HG03060 (cell line): Measurements from ENCODE around the gene KCNAB3.

Source experiments
- ATAC-seq: cut with Tn5 transposase; IDR thresholded peaks from one replicate; pipeline ENCODE4 v1.9.1; 2021; ENCODE audit warnings: low read depth, moderate number of reproducible peaks; ENCODE audit not compliant: unreplicated experiment

KCNAB3 gene

DNA sequence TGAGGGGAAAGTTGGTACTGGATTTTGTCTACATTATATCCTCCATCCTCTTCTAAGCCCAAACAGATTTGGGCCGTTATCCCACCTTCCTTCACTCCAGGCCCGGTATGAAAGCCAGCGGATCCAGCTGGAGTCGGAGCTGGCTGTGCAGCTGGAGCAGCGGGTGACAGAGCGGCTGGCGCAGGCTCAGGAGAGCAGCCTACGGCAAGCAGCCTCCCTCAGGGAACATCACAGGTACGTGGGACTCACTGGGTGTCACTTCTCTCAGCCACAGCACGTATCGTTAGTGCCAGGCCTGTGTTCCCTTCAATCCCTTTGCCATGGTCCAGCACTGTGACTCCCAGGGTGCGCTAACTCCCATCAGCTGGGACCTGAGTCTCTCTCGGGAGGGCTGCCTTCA, 13.6 kb upstream of the KCNAB3 start:
- no peak for ATAC-seq

DNA sequence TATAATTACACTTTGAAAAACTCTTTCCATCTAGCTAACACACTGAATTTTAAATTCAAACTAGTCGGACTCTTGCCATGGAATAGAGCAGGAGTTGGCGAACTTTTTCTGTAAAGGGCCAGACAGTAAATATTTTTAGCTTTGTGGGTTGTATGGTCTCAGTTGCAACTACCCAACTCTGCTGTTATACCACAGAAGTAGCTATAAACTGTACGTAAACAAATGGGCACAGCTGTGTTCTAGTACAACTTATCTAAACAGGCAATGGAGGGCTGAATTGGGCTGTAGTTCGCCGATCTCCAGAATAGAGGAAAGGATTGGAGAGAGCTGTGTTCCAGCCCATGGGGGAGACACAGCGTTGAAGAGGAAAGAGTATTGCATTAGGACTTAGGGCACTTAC, 11.1 kb upstream of the KCNAB3 start:
- ATAC-seq, result no peak

DNA sequence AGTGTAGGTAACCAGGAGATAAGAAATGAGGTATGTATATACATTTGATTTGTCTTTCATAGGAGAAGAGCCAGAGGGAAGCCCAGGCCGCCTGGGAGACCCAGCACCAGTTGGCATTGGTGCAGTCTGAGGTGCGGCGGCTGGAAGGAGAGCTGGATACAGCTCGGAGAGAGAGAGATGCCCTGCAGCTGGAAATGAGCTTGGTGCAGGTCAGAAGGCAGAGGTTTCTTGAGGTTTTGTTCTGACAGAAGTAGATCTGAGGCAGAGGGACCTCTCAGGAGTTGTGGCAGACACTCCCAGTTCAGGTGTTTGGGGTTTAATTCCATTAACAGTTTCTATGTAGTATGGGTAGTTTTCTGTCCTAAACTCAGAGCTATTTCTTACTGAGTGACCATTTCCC, 10.4 kb upstream of the KCNAB3 start:
- ATAC-seq, result no peak

DNA sequence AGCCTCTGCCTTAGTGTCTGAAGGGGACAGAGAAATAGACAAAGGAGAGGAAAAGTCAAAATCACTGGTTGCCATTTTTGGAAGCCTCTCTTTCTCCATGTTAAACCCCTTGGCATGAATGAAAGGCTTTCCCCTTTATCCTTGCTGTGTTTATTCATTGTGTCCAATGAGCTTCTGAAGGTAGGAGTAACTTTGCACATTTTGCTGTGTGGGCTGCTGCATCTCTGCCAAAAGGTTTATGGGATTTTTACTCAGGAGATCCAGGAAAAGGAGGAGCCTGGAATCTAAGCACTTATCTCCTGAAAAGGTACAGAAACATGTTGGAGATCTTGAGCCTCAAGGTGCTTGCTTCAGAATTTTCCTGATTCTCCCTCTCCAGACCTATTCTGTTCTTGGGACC, 6.2 kb upstream of the KCNAB3 start:
- ATAC-seq, result no peak

DNA sequence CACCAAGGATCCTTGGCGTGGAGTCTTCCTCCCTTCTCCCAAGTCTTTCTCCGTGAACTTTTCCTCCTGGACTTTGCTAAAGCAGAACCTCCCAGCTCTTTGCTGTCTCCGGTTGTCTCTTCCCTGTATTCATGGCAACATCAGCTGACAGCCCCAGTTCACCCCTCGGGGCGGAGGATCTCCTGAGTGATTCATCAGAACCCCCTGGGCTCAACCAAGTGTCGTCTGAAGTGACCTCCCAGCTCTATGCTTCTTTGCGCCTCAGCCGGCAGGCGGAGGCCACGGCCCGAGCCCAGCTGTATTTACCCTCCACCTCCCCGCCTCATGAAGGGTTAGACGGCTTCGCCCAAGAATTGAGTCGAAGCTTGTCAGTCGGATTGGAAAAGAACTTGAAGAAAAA, 3.3 kb upstream of the KCNAB3 start:
- ATAC-seq, result no peak

DNA sequence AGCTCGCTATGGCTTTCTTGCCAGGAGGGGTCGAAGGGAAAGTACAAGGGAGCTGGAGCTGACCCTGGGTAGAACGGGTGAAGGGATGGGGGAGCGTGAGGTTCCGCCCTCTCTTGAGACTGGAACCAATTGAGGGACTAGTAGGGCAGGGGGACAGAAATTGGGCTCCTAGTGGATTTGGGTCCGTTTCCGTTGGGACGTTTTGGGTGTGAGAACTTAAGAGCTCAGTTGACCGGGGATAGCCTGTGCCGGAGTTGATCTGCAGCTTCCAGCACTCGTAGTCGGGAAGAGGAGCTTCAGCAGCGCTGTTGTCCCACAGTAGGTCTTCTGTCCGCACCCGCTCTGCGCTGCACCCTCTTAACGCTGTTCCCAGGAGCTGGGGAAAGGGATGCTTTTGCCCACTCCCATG, 2.8 kb upstream of the KCNAB3 start:
- ATAC-seq, result no peak

DNA sequence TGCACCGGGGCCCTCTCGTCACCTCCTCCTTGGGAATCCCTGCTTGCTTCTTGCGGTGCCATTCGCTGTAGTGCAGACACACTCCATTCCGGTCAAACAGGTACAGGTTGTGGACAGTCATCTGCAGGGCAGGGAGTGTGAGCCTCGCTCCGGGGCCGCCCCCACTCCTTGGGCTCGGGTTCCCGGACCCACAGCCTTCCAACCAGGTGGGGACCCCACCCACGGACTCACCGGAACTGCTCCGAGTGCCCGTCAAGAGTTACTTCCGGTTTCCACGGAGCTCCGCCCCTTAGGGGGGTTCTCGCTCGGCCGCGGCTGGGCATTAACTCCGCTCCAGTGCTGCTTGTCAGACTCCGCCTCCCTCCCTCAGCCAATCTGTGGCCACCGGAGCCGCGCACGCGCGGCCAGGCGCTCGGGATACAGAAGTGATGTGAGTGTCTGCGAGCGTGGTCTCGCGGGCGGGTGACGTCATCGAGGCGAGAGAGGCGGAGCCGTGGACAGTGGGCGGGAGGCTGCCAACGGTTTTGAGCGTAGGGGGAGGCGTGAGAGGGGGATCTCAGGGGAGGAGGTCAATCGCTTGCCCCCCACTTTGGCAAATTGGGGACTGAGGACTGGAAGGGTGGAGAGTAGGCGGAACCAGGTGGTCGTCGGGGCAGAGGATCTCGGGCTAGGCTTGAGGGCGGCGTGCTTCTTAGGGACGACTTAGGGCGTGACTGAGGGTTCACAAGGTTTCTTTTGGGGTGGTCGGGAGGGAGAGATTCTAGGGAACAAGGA, 2.2 kb upstream of the KCNAB3 start, which contains the start of the genes CNTROB and TRAPPC1:
TSS of gene CNTROB (plus strand) at position 498 of the 774 bp plus-strand sequence. CDS start 874 bp downstream, outside the sequence.
TSS of gene TRAPPC1 (minus strand) at position 238 of the 774 bp plus-strand sequence. CDS start at position 121, 117 bp downstream.
- peak; percentile 76 for ATAC-seq

DNA sequence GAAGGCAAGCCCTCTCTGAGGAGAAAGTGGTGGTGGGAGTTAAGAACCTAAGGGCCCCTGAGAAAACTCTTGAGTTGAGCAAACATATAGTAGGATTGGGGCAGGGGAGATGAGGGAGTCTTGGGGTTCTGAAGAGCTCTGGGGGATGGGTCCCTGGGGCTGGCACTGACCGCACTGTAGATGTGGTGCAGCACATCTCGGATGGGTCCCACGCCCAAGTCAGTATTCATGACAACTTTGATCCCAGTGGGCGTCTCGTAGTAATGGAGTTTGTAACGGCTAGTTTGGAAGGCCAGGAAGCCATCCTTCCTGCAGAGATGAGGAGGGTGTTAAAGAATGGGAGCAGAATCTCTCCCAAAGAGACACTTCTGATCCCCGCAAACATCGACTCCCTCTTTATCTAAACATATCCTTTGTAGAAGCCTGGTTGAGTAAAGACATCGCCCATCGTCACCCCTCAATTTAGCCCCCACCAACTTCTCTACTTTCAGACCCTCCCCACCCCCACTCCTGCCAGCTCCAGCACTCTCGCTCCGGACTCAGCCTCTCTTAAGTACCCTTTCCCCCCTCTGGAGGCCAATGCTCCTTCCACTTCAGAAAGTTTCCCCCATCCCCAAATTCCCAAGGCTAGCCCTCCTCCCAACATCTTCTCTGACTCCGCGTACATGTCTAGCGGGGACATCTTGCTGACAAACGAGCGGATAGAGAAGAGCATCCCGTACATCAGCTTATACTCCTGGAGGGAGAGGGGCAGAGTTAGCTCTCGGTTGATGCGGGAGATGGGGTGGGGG, 1.4 kb upstream of the KCNAB3 start:
- ATAC-seq, result no peak

DNA sequence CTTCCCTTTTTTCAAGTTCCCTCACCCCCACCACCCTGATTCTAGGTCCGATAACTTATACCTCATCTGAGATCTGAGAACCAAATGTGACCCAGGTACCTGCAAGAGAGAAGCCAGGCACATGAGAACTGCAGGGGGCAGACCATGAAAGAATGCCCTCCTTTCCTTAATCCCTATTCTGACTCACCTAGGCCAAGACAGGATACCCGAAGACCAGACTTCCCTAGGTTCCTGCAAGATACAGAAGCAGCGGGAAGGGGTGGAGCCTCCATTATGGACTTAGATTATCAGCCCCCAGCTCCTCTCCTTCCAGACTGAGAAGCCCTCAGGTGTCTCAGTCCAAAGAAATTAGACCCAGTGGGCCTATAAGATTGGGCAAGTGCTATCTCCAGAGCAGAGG, 2.1 kb downstream of the KCNAB3 start:
- ATAC-seq, result no peak

DNA sequence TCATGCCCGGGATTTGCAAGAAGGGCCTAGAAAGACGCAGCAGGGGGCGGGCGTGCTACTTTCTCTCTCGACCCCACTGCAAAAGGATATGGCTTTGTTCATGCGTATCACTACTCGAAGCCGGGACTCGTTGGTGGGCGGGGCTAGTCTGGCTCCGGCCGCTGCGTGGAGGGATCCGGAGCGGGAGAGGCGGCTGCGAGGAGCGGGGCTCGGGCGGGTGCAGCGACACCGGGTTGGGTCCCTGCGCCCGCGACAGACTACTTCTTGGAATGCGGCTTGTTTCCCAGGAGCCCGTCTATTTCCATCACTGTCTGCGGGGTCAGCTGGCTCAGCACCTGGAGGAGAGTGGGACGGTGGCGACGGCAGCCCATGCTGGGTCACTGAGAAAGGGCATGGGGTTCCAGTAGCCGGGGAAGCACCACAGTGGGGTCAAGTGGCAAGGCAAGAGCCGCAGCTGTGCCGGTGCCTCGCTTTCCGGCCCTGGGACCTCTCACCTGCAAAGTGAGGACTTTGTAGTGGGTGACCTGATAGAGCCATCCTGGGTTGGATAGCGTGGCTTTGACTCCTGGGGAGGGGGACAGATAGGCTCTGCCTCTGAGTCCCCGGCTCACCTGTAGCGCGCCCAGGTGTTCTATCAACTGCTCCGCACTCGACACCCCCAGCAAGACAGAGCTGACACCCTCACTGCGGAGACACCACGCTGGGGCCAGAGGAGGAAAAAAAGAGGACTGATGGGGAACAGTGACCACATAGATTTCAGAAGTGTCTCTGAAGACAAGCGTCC, 6.6 kb downstream of the KCNAB3 start:
- ATAC-seq, result no peak

DNA sequence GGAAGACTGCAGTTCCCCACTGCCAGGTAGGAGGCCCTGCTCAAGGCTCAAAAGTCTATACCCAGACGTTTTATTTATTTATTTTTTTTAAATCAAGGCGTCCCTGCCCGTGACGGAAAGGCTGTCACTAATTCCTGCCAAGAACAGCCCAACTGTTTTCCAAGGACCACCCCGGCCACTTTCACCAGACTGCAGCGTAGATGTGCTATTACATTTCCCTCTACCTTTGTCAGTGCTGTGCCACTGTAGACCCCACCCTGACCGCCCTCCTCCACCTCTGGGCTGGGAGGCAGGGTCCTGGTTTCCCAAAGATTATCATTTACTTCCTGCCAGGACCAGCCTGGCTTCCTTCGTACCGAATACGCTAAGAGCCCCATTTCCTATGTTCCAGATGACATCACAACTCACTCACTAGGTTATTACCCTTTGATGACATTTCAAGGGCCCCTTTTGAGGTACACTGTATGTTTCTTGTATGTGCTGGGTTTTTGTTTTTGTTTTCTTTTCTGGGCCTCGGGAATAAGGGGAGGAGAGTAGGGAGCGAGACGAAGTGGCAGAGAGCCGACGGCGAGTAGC, 7.3 kb downstream of the KCNAB3 start:
- ATAC-seq, result no peak

DNA sequence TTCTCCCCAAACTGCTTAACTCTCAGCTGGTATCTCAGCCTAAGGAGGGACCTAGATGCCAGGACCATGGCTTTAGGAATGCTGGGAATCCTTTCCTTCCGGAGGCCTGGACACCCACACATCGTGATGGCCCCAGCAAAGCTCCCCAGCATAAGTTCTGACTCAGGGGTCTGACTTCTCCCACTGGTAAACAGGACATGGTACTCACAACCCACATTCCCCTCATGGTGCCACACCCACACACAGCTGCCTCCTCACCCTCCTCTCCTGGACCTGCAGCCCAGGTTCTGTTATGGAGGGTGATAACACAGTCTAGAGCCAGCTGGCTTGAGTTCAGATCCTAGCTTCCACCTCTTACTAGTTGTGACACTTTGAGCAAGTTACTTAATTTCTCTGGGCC, 12.8 kb downstream of the KCNAB3 start:
- no peak for ATAC-seq

DNA sequence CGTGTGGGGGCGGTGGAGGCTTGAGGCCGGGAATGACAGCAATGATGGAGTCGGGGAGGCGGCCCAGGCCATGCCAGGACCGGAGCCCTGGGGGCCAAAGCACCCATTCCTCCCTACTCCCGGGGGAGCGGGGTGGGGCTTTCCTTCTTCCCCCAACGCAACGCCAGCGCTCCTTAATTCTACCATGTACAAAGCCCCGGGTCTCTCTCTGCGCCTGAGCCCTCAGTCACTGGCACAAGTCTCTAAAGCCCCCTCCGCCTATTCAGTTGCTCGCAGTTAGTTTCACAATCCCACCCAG, 13.3 kb downstream of the KCNAB3 start:
- no peak for ATAC-seq

DNA sequence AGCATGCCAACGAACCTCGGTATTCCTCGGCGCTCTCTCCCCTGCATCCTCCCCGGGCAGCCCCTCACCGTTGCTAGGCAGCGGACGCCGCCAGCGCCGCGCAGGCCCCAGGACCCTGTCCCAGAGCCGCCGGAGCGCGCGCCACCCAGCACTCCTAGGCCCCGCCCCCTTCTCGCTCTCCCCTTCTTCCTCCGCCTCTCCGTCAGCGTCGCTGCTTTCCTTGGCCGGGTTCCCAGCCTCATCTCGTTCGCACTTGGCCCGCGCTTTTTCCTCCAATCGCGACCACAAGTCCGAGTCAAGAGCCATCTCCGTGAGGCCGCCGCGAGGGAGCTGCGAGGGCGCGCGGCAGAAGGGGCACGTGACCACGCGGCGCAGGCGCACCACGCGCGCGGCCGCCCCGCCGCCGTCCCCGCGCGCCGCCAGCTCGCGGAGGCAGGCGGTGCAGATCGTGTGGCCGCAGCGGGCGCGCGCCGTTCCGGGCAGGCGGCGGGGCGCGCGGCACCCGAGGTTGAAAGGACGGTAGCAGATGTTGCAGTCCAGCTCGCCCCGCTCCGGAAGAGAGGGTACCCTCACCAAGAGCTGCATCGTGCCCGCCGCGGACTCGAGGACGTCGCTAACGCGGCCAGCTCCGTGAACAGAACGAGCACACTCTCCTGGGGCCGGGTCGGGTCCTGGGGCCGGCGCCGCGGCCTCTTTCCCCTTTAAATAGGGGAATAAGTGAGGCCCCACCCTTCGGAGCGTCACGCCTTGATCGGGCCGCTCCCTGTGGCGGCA, 13.9 kb downstream of the KCNAB3 start, which contains the start of gene RNF227:
TSS of gene RNF227 (minus strand) at position 679 of the 774 bp plus-strand sequence. CDS start at position 585, 94 bp downstream.
- ATAC-seq, result peak; percentile 50

DNA sequence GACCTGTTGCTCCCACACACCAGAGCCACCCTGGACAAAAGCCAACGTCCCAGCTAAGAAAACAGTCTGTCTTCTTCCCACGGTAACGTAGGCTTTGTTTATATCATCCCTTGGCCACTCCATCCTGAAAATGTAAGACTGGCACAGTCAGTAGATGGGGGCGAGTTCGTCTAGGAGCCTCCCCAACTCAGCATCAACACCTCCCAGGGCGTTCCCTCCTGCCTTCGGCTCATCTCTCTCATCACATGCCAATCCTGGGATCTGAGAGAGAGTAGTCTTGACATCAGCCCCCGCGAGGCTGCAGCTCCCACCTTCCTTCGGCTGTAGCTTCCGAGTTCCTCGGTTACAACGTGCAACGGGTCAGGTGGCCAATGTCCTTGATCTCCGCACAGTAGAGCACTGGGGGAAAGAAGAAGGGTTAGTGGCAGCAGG, 14.5 kb downstream of the KCNAB3 start:
- ATAC-seq, result no peak

DNA sequence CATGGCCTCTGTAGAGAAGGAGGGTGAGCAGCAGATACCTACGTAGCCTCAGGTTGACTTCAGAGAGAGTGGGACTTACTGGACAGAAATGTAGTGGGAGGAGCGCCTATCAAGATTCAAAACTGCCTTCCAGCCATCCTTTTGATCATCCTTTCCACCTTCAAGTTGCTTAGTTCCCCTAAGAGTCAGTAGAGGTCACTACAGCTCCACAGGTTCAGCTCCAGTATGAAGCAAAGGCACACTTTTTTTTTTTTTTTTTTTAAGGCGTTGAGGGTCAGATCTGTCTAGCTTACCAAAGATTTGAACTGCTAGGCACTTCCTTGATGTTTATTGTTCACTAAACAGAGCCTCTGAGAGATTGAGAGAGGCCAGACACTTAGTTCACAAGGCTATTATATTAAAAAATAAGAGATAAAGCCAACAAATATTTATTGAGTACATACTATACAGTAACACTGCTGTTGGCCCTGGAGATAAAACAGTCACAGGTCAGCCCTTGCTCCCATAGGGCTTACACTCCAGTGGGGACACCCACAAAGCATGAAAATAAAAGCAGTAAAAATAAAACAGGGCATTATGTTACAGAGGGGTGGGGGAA, 16.6 kb downstream of the KCNAB3 start:
- ATAC-seq, result no peak

DNA sequence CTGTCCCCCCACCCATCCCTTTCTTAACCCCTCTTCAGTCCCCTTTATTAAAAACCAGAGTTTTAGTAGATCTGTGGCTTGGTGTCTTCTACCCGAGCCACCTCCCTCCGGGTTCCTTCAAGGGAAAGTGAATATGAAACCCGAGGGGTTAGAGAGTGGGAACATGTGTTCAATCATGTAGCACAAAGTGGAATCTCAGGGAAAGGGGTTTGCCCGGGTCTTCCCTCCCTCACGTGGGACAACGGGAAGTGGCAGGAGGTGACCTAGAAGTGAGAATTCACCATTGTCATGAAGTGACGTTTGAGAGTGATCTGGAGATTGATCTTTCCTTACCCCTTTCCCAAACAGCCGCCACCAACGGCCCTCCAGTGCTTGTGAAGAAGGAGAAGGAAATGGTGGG, 18.5 kb downstream of the KCNAB3 start:
- no peak for ATAC-seq

DNA sequence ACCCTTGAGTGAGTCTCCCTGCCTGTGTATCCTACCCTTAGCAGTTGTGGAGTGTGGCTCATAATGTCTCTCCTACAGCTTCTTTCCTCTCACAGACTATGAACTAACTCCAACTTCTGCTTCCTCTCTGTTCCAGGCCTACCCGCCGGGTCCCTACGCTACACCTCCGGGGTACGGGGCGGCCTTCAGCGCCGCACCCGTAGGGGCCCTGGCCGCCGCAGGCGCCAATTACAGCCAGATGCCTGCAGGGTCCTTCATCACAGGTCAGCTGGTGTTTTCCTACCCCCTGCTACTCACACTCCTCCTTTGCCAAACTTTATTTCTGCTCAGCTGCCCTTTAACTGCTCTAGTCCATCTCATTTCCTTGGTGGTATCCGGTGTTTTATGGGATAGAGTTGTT, 18.9 kb downstream of the KCNAB3 start:
- no peak for ATAC-seq

DNA sequence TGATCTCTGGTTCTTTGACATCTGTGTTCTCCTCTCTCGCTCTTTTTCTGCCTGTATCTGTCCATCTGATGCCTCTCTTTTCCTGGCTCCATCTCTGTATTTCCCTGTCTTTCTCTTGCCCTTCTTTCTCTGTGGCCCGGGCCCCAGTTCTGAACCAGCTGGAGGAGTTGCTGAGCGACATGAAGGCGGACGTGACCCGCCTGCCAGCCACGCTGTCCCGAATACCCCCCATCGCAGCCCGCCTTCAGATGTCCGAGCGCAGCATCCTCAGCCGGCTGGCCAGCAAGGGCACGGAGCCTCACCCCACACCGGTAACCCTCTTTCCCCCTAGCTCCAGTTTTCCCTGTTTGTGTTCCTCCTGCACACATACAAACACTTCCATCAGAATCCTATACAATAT, 19.4 kb downstream of the KCNAB3 start:
- ATAC-seq, result no peak

DNA sequence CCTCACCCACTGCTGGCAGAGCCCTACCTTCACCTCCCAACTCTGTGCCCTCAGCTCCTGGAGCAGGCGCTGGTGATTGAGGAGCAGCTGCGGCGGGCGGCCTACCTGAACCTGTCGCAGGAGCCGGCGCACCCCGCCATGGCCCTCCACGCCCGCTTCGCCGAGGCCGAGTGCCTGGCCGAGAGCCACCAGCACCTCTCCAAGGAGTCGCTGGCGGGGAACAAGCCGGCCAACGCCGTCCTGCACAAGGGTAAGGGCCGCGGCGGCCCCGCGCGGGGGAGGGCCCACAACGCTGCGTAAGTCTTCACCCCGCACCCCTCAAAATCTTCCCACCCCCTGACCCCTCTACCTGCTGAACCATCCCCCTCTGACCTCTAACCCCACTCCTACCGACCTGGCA, 20.6 kb downstream of the KCNAB3 start:
- ATAC-seq, result no peak
